Left renal cortex interstitium (tissue), 4 donors: ENCODE data around the gene SLC22A1. TPM values are rescaled to one million over a fixed set of nuclear protein-coding genes. Genes with fewer than 3 reads are reported as not detected.
"Not testable (repeated sequence)": the region's sequence is repeated elsewhere in the genome, so short reads cannot be mapped to it uniquely, and the experiment has no call there.

ENCODE experiments used
- DNase-seq, 4 donors: peaks; one replicate each; pipeline ENCODE4 v3.0.0-alpha.2; 2013; ENCODE audit warnings: low read depth in 4 of 4, low spot score in 2 of 4, missing footprints in 1 of 4
- polyA plus RNA-seq, 4 donors: library from polyadenylated mRNA; unstranded; fragments of 120-200 nt; gene quantifications; one replicate each; pipeline ENCODE4 v1.2.1, GENCODE V29; 2013; ENCODE audit not compliant: insufficient read length in 4 of 4

SLC22A1 gene
- polyA plus RNA-seq, 4 donors: 0.53 to 0.66 (median 0.58) TPM; not detected in 1

DNA sequence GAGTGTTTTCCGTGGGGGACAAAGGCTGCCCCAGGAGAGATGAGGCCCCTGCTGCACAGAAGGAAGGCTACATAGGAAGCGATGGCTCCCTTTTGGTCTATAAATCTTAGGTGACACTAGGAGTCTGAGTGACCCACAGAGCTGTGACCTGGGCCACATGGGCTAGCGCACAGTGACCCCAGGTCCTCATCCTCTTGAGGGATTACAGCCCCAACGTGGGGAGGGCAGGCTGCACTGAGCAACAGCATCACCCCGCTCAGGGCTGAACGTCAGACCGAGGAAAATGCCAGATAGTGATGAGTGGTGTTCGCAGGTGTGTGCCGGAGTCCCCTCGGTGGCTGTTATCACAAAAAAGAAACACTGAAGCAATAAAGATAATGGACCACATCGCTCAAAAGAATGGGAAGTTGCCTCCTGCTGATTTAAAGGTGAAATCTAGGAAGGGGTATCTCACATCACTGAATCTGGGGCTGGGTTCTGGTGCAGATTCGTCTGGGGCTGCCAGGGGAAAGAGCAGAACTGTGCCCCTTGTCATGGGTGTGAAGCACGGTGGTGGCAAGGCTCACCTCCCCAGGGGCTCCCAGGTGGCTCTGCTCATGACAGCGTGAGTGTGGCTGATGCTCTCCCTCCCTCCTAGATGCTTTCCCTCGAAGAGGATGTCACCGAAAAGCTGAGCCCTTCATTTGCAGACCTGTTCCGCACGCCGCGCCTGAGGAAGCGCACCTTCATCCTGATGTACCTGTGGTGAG, 14.5 kb downstream of the SLC22A1 start:
- DNase-seq: no peak

DNA sequence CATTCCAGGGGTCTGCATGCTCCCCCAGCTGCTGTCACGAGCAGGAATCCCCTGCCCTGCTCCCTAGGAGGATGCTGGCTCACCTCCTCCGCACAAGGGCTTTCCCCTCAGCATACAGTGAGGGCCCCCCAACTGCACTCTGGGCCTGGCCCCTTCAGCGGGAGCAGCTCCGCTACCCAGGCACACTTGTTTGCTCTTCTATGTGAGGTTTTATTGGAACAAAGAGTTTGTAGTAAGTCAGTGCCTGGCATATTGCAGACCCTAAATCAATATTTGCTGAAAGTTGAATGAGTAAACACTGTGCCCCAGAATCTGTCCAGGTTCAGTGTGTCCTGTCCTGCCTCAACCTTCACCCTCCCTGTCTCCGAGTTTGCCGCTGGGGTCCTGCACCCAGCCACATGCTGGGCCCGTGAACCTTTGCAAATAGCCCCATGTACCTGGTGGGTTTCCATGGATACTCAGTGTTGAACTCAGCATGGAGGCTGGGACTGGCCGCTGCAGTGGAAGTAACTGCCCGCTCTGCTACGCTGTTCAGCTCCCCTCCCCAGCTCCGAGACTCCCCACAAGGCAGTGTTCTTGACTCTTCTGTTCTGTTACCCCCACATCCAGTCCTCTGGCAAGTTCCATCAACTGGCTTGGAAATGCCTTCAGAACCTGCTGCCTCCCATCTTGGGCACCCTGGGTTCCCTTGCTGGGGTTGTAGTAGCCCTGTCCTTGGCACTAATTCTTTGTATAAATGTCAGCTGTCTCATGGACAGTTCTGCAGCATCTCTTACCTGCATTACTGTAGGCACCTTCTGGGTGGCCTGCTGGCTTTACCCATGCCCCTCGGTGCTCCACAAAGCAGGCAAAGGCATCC, 15.7 kb downstream of the SLC22A1 start:
- no peak for DNase-seq

DNA sequence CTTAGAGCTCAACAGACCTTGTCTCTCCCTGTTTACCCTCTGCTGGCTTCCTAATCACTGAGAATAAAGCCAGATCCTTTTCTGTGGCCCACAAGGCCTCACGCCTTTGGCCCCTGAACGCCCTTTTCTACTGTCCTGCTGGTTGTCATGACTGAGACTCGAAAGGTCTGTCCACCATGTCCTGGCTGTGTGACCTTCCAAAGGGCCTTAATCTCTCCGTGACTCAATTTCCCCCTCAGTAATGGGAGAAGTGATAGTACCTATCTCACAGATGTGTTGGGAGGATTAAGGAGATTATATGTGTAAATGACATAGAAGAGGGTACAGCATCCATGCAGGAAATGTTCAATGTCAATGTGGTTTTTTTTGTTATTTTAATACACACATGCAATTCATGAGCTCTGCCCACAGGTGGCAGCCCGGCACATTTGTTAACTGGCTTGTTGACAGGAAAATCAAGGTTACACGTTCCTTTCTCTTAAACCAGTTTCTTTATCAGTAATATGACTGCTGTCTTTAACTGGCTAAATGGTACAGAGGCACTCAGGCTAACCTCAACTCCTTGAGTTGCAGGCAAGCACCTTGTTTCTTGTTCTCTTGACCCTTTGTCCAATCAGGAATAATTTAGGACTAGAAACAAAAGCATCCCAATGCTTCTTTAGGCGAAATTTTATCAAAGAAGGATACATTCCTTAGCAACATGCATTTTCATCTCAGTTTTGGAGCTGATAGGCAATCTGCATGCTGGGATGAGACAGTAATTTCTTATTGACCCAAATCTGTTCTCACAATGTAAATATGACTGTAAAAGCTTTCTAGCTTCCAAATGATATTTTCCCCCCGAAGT, 16.6 kb downstream of the SLC22A1 start:
- DNase-seq: peak in 3 of 4 donors; percentile 7 to 32 (median 14)

DNA sequence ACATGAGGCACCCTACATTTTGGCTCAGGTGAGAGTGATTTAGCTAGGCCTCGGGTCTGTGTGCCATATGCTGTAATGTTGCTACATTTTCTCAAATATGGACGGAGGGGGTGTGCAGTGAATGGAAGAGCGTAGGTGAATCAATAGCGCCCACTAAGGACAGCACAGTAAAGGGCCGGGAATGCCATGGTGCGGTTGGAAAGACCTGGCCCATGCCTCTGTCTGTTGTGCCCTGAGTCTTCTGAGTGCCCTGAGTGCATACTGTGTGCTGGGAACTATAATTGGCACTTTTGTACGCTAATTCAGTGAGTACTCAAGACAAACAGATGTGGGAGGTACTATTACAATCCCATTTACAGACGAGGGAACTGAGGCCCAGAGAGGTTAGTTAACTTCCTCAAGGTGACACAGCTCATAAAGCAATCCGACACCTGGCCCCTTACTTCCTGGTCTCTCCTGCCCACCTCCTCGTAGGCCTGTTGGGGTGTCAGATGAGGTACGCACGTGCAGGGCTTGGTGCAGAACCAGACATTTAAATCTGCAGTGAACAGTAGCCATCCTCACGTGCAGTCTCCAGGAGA, 17.3 kb downstream of the SLC22A1 start:
- no peak for DNase-seq

DNA sequence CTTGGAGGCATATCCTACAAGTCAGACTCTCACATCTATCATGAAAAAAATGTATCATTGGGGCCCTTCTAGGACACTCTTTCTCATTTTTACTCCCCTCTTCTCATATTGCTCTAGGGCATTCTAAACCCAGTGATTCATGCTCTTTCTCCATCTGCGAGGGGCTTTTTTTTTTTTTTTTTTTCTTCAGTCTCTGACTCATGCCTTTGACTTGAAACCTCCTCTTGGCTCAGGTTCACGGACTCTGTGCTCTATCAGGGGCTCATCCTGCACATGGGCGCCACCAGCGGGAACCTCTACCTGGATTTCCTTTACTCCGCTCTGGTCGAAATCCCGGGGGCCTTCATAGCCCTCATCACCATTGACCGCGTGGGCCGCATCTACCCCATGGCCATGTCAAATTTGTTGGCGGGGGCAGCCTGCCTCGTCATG, 17.8 kb downstream of the SLC22A1 start:
- no peak for DNase-seq

DNA sequence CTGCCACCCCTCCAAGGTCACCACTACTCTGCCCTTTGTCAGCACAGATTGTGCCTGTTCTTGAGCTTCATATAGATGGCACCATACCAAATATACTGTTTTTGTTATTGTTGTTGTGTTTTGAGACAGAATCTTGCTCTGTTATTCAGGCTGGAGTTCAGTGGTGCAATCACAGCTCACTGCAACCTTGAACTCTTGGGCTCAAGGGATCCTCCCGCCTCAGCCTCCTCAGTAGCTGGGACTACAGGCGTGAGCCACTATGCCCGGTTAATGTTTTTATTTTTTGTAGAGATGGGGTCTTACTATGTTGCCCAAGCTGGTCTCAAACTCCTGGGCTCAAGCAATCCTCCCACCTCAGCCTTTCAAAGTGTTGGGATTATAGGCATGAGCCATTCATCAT, 18.9 kb downstream of the SLC22A1 start:
- not testable (repeated sequence) for DNase-seq

DNA sequence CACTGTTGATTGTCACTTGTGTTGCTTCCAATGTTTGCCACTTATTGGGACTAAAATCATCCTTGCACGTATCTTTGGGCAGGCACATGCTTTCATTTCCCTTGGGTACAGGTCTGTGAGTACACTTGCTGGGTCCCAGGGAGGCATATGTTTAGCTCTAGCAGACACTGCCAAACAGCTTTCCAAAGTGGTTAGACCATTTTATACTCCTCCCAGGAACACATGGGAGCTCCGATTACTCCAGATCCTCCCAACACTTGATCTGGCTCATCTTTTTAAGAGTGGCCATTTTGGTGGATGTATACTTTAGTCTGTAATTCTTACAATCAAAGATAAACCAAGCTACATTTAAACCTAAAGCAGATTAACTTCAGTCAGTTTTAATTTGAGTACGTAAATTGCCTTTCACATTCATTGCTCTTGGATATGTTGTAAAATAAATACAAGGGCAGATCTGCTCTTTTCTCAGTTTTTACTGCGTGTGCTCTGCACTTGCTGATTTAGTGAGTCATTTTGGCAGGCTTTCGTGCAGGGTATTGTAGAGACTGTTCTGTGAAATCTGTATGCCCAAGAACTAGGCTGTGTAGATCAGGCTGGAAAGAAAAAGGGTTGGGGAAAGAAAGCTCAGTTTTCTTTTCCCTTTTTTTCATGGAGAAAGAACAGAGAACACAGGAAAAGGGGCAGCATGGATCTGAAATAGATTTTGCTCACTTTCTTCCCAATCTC, 19.5 kb downstream of the SLC22A1 start:
- no peak for DNase-seq

DNA sequence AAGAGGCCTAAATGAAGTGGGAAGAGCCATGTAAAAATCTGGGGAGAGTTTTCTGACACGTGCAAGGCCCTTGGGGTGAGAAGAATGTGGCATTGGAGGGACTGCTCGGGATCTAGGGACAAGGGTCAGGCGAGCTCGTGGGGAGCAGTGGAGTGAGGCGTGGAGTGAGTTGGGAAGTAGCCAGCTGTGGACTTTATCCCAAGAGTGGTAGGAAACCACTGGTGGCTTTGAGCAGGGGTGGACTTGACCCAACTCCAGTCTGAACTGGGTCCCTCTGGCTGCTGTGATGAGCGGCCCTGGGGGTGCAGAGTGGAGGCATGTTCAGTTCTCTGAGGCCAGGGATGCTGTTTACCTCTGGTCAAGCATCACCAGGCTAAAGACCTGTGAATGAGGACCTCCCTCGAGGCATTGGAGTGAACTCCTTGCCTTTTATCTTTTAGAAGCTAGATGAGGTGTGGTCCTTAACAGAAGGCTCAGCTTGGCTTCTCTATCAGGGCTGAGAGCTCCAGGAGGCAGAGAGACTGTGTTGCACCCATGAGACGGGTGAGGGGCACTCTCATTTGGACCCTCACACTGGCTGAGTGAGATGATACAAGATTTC, 20.6 kb downstream of the SLC22A1 start:
- DNase-seq: no peak

DNA sequence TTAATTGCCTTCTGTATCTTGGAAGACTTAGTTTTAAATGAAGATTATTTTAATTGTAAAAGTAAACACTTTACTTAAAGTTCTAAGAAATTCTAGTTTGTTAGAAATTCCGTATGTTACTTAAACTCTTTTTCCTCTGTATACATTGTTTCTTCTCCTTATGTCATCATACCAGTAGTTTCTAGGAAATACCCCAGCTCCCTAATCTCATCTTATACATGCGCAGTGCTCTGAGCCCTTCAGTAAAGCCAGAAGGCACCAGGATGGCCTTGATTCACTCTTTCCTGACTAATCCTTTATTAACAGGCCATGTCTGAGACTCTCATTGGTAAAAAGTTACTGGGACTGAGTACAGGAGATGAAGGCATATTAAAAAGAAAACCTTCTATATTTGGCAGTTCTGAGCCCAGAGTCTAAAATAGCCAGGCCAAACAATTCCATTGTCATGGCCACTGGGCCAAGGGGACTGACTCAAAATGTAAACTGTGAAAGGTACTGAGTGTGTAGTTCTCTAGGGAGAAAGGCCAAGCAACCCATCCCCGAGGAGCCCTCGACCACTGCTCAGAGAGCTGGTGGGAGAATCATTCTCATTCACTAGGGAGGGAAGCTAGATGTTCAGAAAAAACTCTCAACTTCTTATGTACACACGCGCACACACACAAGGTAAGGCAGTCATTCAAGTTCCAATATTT, 25.0 kb downstream of the SLC22A1 start:
- DNase-seq: no peak

DNA sequence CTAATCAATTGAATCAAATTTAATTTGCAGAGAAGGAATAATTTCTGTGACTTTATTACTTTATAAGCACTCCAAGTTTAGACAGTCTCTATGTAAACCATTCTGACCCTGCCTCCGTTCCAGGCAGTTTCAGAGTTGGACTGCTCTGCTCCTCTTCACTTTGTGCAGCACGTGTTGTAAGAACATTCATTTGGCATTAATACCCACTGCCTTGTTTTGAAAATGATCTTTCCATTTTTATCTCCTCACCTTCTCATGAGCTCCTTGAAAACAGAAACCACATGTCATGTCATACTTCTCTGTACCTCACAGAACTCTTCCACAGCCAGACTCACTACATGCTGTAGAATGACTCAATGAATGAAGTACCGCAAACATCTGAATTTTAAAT, 25.5 kb downstream of the SLC22A1 start:
- DNase-seq: no peak

DNA sequence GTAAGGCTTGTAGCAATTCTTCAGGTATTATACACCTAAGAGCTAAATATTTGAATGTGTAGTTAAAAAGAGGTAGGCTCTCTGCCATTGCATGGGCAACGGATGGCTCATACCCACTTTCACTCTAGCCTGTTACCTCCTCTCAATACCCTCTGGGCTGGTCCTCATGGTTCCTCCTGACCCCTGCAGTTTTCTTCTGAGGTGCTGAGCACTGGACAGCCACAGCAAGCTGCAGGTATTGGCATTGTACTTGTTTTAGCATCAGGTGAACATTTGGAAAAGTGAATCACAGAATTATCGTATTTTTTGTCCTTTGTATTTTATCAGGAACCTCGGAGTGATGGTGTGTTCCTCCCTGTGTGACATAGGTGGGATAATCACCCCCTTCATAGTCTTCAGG, 32.9 kb downstream of the SLC22A1 start:
- DNase-seq: no peak

DNA sequence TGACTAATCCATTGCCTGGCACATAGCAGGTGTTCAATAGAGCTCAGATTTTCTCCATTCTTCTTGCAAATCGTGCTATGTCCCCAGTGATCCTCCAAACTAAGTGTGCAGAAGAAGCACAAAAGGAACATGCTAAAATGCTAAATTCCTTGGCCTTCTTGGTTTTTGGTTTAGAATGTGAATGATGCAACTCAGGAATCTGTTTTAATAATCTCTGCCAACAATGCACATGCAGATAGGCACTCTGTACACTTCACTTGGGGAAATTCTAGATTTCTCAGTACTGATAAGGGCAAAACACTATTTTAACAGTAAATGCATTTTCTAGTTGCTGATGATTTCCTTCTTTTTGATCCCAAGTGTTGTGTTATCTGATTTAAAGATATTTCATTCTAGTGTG, 35.2 kb downstream of the SLC22A1 start:
- no peak for DNase-seq

DNA sequence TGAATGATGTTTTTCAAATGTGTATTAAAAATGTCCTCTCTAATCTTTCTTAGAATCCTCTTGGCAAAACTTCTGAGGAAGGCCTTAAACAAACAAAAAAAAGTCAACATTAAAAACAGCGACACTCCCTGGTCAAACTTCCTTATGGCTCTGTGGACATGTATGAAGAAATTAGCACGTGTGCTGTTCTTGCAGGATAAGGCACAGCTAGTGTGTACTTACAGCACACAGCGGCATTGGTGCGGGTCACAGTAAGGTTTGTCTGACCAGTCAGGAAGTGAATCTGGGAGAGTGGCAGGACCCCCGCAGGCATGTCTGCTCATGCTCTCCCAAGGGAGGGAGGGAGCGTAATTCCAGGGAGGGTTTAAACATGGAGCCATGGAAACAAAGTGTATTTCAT, 38.8 kb downstream of the SLC22A1 start:
- DNase-seq: no peak

DNA sequence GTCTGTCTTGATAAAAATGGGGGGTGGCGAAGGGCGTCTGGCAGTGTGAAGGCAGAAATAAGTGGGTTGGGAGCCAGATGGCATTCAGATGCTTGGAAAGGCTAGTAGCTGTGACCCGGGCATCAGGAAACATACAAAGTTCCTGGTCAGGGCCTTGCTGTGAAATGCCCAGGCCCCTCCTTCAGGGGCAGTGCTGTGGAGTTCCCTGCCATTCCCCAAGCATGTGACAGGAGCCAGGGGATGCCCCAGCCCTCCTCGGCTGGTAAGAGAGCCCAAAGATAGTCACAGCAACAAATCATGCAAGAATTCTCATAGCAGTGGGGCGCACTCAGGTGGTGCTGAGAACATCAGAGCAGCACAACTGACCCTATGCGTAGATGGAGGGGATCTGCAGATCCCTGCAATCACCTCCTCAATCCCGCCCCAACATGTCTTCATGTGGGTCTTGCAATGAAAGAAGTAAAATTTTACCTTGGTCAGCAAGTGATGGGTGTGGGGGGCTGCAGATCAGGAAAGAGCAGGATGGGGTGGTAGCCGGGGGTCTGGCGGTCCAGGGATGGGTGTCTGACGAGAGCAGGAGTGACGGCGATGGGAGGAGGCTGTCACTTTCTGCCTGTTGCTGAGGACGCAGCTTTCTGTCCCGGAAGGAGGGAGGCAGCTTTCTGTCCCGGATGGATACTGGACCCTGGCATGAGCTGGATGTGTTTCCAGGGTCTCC, 39.5 kb downstream of the SLC22A1 start:
- no peak for DNase-seq

DNA sequence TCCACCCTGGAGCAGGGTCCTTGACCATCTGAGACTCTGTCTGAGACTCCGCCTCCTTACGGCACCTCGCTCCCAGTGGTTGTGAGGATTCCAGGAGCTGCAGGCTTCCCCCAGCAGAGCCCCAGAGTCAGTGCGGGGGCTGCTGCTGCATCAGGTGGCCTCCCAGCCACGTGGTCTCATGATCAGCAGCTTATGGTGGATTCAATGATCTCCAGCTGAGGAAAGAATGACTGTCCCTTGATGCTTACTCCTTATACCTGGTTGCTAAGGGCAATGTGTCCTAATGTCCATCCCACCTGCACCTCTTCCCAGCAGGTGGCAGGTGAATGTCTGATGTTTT, 40.0 kb downstream of the SLC22A1 start:
- DNase-seq: no peak

DNA sequence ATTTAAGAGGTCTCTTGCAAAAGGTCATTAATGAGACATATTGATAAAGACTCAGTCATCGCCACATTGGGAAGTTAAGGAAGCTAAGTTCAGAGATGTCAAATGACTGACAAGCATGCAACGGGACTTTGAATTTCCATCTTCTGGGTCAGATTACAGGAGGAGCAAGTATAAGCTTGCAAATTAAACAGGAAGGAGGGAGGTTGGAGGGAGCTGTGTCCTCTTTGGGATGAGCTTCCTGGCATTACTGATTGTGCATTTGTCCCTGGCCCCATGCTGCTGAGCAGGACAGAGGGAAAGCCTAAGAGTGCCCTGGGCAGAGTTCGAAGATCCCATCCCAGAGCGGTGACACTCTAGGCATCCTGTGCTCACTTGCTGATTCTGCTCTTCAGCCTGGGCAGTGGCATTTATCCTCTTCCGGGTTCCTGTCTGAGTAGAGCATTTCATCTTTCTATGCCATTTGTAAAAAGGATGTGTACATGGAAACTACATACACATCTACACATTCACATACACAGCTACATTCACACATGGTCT, 40.5 kb downstream of the SLC22A1 start:
- no peak for DNase-seq

DNA sequence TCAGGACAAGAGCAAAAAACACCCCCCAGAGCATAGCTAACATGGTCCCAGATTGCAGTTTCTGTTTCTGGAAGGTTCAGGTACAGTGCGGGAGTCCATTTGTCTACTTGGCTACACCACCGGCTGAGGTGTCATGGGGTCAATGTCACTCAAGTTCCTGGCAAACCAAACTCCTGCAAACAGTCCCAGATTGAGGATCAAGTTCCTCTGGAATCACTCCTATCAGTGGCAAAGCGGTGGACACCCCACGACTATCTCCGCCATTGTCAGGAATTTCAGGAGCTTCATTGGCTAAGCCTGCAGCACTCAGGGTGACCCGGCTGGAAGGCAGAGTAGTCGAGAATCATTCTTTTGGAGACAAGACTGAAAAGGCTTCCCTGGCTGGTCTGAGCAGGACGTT, 41.8 kb downstream of the SLC22A1 start:
- no peak for DNase-seq

DNA sequence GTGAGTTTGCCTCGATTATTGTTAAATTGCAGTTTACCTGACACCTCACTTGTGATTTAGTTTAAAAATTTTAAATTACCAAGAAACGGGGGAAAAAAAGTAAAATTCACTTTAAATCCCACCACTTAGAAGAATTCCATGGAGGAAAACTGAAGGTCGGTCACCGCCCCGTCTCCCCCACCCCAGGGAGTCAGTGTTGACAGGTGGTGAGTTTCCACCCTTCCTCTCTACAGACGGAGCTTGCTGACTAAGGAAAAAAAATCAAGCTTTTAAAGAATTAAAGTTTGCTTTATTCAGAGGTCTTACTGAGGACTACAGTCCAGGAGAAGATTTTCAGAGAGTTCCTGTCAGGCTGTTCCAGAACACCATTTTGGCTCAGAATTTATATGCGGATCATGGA, 42.3 kb downstream of the SLC22A1 start:
- DNase-seq: no peak
